Heart left ventricle (tissue), 13 donors: ENCODE data around the gene NAALAD2.

Source experiments
- CTCF ChIP-seq, 12 donors: fragments of 200-600 bp; sonication (generic) in 4 of 12; IDR thresholded peaks; one replicate each; pipeline versions ENCODE4 v1.5.0 to v1.8.0; 2018 to 2022; ENCODE audit warnings: antibody characterized with exemption in 12 of 12, mild to moderate bottlenecking in 5 of 12
- POLR2A ChIP-seq, 2 donors: fragments of 450-650 bp; IDR thresholded peaks; one replicate each; pipeline ENCODE4 v1.6.1; 2017; ENCODE audit warnings: antibody characterized with exemption in 2 of 2, mild to moderate bottlenecking in 2 of 2, moderate library complexity in 2 of 2
- donor health status: ischemic (EF 13 %, LVEDD 7.1; RV severe dilation, severe dysfunction).
- donor health status: DM: no; HTN: yes; CAD: no.
- donor health status: DM: no; HTN: no; CAD: no.
- donor health status: ischemic (EF 25% LVEDD 6.9; RV normal size, moderate dysfunction).
- donor health status: ischemic (EF 25% LVEDD 5.7; RV mildly dilated, moderate dysfunction).
- donor health status: ischemic (EF 35%, LVEDD 5.7; RV mildly dilated, moderate dysfunction).
- donor health status: nonischemic (EF 11% LVEDD 7.7; RV severe dilation, severe dysfunction).
- donor health status: DM: yes; HTN: yes; CAD: no.
- donor health status: PGD.
- donor health status: ischemic (EF 29% LVEDD 5.4; RV normal size, mild dysfunction).
- donor health status: nonischemic (EF 23%, LVEDD 6.1; RV moderate dilation, normal function).

DNA sequence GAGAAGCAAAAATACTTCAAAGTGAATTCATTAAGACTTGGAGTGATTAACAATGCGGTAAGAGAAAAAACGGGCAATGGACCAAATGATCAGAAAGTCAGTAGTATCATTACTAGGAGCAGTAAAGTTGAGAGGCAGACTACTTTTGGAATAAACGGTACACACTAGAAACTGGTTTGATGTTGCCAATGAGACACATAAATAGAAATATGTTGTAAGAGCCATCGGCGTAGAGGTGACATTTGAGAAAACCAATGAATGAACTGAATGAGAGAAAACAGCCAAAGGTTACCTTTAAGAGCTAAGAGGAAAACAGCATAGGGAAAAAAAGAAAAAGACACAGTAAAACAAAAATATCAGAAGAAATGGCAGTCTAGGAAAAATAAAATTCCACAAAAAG, 82.1 kb downstream of the NAALAD2 start:
- TF ChIP-seq POLR2A (IDR thresholded peaks at IDR 0.05) (no peak), CTCF (IDR thresholded peaks at IDR 0.05) (no peak)
